Ishikawa (cell line): ENCODE measurements around the gene SOWAHC.

ENCODE experiments used
- CEBPB ChIP-seq: IDR thresholded peaks from 2 replicates; pipeline ENCODE4 v1.6.1; 2012
- CREB1 ChIP-seq: IDR thresholded peaks from 2 replicates; pipeline ENCODE4 v1.6.1; 2012; ENCODE audit warnings: low read depth
- EGR1 ChIP-seq: IDR thresholded peaks from 2 replicates; pipeline ENCODE4 v1.6.1; 2012
- EP300 ChIP-seq: IDR thresholded peaks from 2 replicates; pipeline ENCODE4 v1.6.1; 2012; ENCODE audit warnings: borderline replicate concordance
- FOXM1 ChIP-seq: IDR thresholded peaks from 2 replicates; pipeline ENCODE4 v1.6.1; 2012; ENCODE audit warnings: low read depth, borderline replicate concordance
- MAX ChIP-seq: IDR thresholded peaks from 2 replicates; pipeline ENCODE4 v1.6.1; 2012
- NFIC ChIP-seq: IDR thresholded peaks from 2 replicates; pipeline ENCODE4 v1.6.1; 2012
- RAD21 ChIP-seq: IDR thresholded peaks from 2 replicates; pipeline ENCODE4 v1.6.1; 2012; ENCODE audit warnings: low read depth
- REST ChIP-seq: IDR thresholded peaks from 2 replicates; pipeline ENCODE4 v1.6.1; 2012; ENCODE audit warnings: low read depth, mild to moderate bottlenecking
- TAF1 ChIP-seq: IDR thresholded peaks from 2 replicates; pipeline ENCODE4 v1.6.1; 2012; ENCODE audit warnings: low read depth, mild to moderate bottlenecking
- TCF12 ChIP-seq: IDR thresholded peaks from 2 replicates; pipeline ENCODE4 v1.6.1; 2012; ENCODE audit warnings: low read depth
- TEAD4 ChIP-seq: IDR thresholded peaks from 2 replicates; pipeline ENCODE4 v1.6.1; 2012
- YY1 ChIP-seq: IDR thresholded peaks from 2 replicates; pipeline ENCODE4 v1.6.1; 2012; ENCODE audit warnings: low read depth
- ZBTB7A ChIP-seq: IDR thresholded peaks from 2 replicates; pipeline ENCODE4 v1.6.1; 2012; ENCODE audit warnings: low read depth
- TF ChIP-seq, protein P1 (sequence below): IDR thresholded peaks from 2 replicates; pipeline ENCODE4 v1.6.1; 2012

The SOWAHC gene

DNA sequence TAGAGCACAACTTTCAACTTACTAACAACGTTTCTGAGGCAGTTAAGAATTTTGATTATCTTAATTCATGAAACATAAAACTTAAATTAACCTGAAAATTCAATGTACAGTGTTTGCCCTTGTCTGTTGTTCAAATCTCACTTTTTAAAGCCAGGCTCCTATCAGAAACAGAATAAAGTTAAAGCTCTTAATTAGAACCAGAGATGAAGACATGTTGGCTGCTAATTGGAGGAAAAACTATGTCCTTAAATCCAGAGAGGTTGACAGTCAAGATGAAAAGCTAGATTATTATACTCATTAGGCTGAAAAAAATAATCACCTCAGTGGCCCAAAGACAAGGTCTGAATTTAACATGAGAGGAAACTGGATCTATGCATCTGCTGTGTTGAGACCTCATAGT is 52.3 kb downstream of the SOWAHC start:
- no peak for TF ChIP-seq NFIC
- no peak for TF ChIP-seq TEAD4
- TF ChIP-seq EGR1, result no peak
- no peak for TF ChIP-seq EP300
- TF ChIP-seq CEBPB, result no peak
- no peak for TF ChIP-seq RAD21
- TF ChIP-seq YY1, result no peak
- TF ChIP-seq ZBTB7A, result no peak
- TF ChIP-seq, protein P1, sequence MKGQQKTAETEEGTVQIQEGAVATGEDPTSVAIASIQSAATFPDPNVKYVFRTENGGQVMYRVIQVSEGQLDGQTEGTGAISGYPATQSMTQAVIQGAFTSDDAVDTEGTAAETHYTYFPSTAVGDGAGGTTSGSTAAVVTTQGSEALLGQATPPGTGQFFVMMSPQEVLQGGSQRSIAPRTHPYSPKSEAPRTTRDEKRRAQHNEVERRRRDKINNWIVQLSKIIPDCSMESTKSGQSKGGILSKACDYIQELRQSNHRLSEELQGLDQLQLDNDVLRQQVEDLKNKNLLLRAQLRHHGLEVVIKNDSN, result no peak
- TF ChIP-seq REST, result no peak
- TF ChIP-seq TAF1, result no peak
- TF ChIP-seq CREB1, result no peak
- TF ChIP-seq MAX, result no peak
- no peak for TF ChIP-seq FOXM1
- no peak for TF ChIP-seq TCF12
